ENCODE measurements around the gene RGS19.

The RGS19 gene

DNA sequence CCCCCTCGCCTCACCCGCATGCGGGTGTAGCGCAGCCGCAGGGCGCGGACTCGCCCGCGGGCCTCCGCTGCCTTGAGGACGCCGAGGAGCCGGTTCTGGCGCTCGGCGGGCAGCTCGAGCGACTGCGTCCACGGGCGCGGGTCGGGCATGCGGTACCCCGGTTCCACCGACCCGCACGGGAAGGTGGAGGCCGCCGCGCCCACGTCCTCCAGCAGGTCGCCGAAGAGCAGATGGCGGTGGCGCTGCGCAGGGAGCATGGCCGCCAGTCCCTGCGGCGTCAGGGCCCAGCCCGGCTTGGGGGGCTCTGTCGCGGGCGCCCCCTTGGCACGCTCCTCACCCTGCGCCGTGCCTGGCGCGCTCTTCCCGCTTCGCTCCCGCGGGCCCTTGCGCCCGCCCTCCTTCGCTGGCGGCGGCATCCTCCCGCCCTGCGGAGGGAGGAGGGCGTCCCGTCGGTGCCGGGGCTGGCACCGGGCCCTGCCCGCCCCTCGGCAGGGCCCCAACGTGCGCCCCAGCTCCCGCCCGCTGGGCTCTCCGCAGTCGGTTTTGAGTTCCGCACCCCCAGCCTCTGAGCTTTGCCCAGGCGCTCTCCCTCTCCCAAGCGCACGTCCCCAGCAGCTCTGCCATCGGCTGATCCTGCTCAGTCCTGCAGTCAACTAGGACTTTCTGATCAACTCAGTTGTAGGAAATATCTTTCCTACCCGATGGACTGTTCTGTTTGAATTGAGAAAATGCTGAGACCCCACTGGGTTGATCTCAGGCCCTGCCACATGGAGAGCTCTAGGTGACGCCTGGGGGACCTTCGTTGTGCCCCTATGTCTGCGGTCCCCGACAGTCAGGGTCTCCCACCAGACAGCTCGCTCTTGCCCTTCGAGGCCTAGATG, 4.7 kb upstream of the RGS19 start, which contains the start of gene LKAAEAR1:
Gene LKAAEAR1, minus strand, starts transcription at position 595 of the 881 bp plus-strand sequence. Its CDS starts 179 bp downstream, at position 416.
- Histone ChIP-seq H3K4me3 (ENCODE audit: low read length) (no peak within 1 kb of the TSS), H3K9me3 (ENCODE audit: control insufficient read depth, low read length) (no peaks in the 10 kb centered on the region), H3K27me3 (ENCODE audit: control insufficient read depth, insufficient read depth, low read length) (peaks cover 50% of the 10 kb centered on the region), H3K36me3 (ENCODE audit: control insufficient read depth, insufficient read depth, low read length) (no peaks in the 10 kb centered on the region), H3K4me1 (ENCODE audit: control insufficient read depth, insufficient read depth, low read length) (peaks cover 12% of the 10 kb centered on the region), H3K9ac (ENCODE audit: low read length) (no peak within 1 kb of the TSS)

GRCh38 chr20:64083378-64083803, 4.1 kb upstream of the RGS19 start:
- Histone ChIP-seq H3K4me3 (ENCODE audit: low read length) (no peak overlapping the region), H3K9ac (ENCODE audit: low read length) (no peak overlapping the region), H3K4me1 (ENCODE audit: control insufficient read depth, insufficient read depth, low read length) (peaks cover 18% of the 10 kb centered on the region), H3K36me3 (ENCODE audit: control insufficient read depth, insufficient read depth, low read length) (no peaks in the 10 kb centered on the region), H3K27me3 (ENCODE audit: control insufficient read depth, insufficient read depth, low read length) (peaks cover 57% of the 10 kb centered on the region), H3K9me3 (ENCODE audit: control insufficient read depth, low read length) (no peaks in the 10 kb centered on the region)

DNA sequence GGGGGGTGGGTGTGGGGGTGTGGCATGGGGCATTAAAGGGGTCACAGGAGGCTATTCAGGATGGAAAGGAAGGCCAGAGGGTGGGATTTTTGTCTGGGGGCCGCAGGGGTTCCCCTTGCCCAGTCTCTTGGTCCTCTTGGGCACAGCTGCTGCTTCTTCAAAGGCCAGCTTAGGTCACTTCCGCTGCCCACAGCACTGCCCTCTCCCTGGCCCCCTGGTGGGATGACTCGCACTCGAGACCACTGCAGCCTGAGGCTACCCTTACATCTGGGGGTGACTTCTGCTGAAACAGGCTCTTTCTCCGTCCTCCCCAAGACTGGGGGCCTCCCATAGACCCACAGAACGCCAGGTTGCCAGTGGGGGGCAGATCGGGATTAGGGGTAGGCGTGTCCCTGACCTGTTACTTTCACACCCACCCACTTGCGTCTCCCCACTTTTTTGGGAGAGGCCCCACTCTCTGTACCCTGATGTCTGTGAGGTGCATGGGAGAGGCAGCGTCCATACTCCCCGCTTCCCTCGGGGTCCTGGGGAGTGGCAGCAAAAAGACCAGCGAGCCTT, 3.6 kb upstream of the RGS19 start:
- H3K27me3 ChIP-seq (ENCODE audit: control insufficient read depth, insufficient read depth, low read length), result peaks cover 58% of the 10 kb centered on the region
- no peaks in the 10 kb centered on the region for H3K9me3 ChIP-seq (ENCODE audit: control insufficient read depth, low read length)
- no peaks in the 10 kb centered on the region for H3K36me3 ChIP-seq (ENCODE audit: control insufficient read depth, insufficient read depth, low read length)
- peaks cover 21% of the 10 kb centered on the region for H3K4me1 ChIP-seq (ENCODE audit: control insufficient read depth, insufficient read depth, low read length)
- H3K9ac ChIP-seq (ENCODE audit: low read length), result no peak overlapping the region
- H3K4me3 ChIP-seq (ENCODE audit: low read length), result no peak overlapping the region

DNA sequence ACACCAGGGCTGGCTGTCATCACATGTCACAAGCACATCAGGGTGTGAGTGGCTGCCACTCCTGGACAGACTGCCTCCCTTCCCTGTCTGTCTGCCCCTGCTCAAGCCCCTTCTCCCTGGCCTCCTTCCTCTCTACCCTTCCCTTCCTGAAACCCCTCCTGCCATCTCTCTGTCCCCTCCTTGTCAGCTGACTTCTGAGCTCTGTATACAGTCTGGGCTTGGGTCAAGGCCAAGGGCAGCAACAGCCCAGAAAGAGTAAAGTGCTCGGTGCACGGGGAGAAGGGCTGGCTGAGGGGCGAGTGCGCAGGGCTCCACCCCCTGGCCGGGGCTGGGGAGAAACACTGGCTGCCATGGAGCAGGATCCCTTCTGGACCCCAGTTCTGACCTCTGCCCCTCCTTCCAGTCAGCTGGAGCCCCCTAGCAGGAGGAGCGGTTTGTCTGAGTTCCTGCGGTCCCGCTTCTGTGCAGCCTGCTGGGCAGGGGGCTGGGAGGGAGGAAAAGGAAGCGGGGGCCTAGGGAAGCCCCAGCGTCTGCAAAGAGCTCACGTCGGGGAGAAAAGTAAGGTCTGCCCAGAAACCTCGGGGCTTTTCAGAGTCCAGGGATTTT, 2.9 kb upstream of the RGS19 start:
- no peaks in the 10 kb centered on the region for H3K36me3 ChIP-seq (ENCODE audit: control insufficient read depth, insufficient read depth, low read length)
- H3K27me3 ChIP-seq (ENCODE audit: control insufficient read depth, insufficient read depth, low read length), result peaks cover 58% of the 10 kb centered on the region
- H3K4me3 ChIP-seq (ENCODE audit: low read length), result no peak overlapping the region
- no peak overlapping the region for H3K9ac ChIP-seq (ENCODE audit: low read length)
- peaks cover 21% of the 10 kb centered on the region for H3K4me1 ChIP-seq (ENCODE audit: control insufficient read depth, insufficient read depth, low read length)
- H3K9me3 ChIP-seq (ENCODE audit: control insufficient read depth, low read length), result no peaks in the 10 kb centered on the region

- H3K4me1 ChIP-seq (ENCODE audit: control insufficient read depth, insufficient read depth, low read length), result peaks cover 21% of the 10 kb centered on the region
- no peaks in the 10 kb centered on the region for H3K36me3 ChIP-seq (ENCODE audit: control insufficient read depth, insufficient read depth, low read length)
- no peak overlapping the region for H3K4me3 ChIP-seq (ENCODE audit: low read length)
- no peaks in the 10 kb centered on the region for H3K9me3 ChIP-seq (ENCODE audit: control insufficient read depth, low read length)
- peaks cover 58% of the 10 kb centered on the region for H3K27me3 ChIP-seq (ENCODE audit: control insufficient read depth, insufficient read depth, low read length)
- no peak overlapping the region for H3K9ac ChIP-seq (ENCODE audit: low read length)
Observed at GRCh38 chr20:64081624-64081964, 2.3 kb upstream of the RGS19 start.

DNA sequence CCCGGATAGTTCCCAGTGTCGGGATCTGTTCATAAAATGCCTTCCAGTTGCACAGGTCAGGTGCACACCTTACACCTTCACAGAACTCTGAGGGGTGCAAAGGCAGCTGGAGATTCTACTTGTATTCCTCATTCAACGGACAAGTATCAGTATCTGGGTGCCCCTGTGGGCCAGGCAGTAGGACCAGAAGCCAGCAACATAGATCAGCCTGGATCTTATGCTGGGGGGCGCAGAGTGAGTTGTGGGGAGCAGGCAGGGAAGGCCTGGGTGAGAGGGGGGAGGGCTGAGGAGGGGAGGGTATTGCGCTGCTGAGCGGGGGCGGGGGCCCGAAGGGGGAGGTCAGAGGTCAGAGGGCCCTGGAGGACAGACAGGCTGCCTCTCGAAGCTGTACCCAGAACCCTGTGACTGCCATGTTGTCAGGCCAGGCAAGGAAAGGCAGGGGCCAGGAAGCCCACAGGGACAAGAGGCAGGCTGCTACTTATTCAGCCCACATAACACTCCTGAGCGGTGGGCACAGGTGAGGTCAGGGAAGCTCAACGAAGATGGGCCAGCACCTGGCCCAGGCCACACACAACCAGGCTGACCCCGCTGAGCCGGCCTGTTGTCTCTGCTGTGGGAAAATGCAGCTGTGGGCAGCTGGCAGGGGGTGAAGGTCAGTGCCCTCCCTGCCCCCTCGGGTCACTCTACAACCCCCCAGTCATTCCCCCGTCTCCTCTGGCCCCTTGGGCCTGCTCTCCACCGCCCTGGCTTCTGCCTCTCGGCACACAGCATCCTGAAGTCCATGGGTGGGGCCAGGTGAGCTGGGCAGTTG, 1.7 kb upstream of the RGS19 start:
- Histone ChIP-seq H3K9ac (ENCODE audit: low read length) (no peak overlapping the region), H3K4me1 (ENCODE audit: control insufficient read depth, insufficient read depth, low read length) (peaks cover 21% of the 10 kb centered on the region), H3K36me3 (ENCODE audit: control insufficient read depth, insufficient read depth, low read length) (no peaks in the 10 kb centered on the region), H3K9me3 (ENCODE audit: control insufficient read depth, low read length) (no peaks in the 10 kb centered on the region), H3K4me3 (ENCODE audit: low read length) (no peak overlapping the region), H3K27me3 (ENCODE audit: control insufficient read depth, insufficient read depth, low read length) (peaks cover 54% of the 10 kb centered on the region)

DNA sequence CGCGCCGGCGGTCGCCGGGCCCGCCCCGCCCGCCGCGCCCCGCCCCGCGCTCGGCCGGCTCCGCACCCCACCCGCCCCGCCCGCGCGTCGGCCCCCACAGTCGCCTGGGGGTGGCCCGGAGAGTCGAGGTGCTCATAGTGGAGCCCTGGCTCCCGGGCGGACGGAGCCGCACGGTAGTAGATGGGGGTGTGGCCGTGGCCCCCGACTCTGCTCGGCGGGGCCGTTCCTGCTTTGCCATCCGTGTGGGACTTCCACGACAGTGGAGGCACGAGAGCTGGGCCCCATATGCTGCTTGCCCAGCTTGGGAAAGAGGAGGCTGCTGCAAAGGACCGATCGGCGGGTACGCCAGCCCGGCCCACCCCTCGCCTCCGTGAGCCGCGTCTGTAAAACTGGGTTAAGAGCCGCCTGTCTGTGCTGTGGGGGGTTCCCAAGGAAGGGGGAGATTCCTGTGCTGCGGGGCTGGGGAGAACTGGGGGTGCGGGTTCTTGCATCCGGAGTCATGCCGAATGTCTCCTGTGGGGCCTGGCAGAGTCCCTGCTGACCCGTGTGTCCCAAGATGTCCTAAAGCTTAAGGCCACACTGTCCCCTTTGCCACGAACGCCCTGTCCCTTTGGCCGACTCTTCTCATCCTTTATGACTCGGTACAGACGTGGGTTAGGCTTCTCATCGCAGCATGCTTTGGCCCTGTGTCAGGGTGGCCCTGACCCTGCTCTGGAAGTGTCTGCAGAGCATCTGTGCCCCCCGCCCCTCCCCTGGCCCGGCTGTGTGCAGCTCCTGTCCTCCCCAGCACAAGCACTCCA, 895 bp upstream of the RGS19 start, which contains the start of gene OPRL1:
Gene OPRL1, plus strand, starts transcription at position 70 of the 800 bp plus-strand sequence. CDS start 12,639 bp downstream, outside the sequence.
- Histone ChIP-seq H3K9ac (ENCODE audit: low read length) (peak within 1 kb of the TSS; percentile 61), H3K4me3 (ENCODE audit: low read length) (peak within 1 kb of the TSS; percentile 31), H3K27me3 (ENCODE audit: control insufficient read depth, insufficient read depth, low read length) (peaks cover 47% of the 10 kb centered on the region), H3K36me3 (ENCODE audit: control insufficient read depth, insufficient read depth, low read length) (no peaks in the 10 kb centered on the region), H3K9me3 (ENCODE audit: control insufficient read depth, low read length) (no peaks in the 10 kb centered on the region), H3K4me1 (ENCODE audit: control insufficient read depth, insufficient read depth, low read length) (peaks cover 21% of the 10 kb centered on the region)

DNA sequence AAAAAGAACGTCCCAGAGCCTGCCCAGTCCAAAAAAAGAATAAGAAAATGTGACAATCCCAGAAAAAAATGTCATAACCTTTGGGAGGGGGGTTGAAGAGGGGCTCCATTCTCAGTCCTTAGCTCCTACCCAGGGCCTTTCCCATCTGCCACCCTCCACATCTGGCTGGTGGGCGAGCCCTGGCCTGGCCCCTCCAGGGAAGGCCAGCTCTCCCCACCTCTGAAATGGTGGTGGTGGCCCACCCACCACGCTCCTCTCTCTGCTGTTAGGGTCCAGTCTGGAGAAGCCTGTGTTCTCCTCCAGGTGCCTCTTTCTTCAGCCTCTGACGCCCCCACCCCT, 415 bp downstream of the RGS19 start:
- H3K9ac ChIP-seq (ENCODE audit: low read length), result peak overlapping the region; percentile 61
- peaks cover 14% of the 10 kb centered on the region for H3K4me1 ChIP-seq (ENCODE audit: control insufficient read depth, insufficient read depth, low read length)
- H3K27me3 ChIP-seq (ENCODE audit: control insufficient read depth, insufficient read depth, low read length), result peaks cover 34% of the 10 kb centered on the region

GRCh38 chr20:64077876-64078551, 1.3 kb downstream of the RGS19 start:
- H3K9me3 ChIP-seq (ENCODE audit: control insufficient read depth, low read length), result no peaks in the 10 kb centered on the region
- H3K4me3 ChIP-seq (ENCODE audit: low read length), result no peak overlapping the region
- H3K36me3 ChIP-seq (ENCODE audit: control insufficient read depth, insufficient read depth, low read length), result no peaks in the 10 kb centered on the region
- peaks cover 14% of the 10 kb centered on the region for H3K4me1 ChIP-seq (ENCODE audit: control insufficient read depth, insufficient read depth, low read length)
- H3K9ac ChIP-seq (ENCODE audit: low read length), result peak overlapping the region; percentile 61
- H3K27me3 ChIP-seq (ENCODE audit: control insufficient read depth, insufficient read depth, low read length), result peaks cover 28% of the 10 kb centered on the region

More for the DNA sequence above, 415 bp downstream of the RGS19 start:
- H3K4me3 ChIP-seq (ENCODE audit: low read length), result no peak overlapping the region
- no peaks in the 10 kb centered on the region for H3K36me3 ChIP-seq (ENCODE audit: control insufficient read depth, insufficient read depth, low read length)
- no peaks in the 10 kb centered on the region for H3K9me3 ChIP-seq (ENCODE audit: control insufficient read depth, low read length)

GRCh38 chr20:64077541-64077875, 1.8 kb downstream of the RGS19 start:
- peak overlapping the region; percentile 3 for H3K9ac ChIP-seq (ENCODE audit: low read length)
- H3K27me3 ChIP-seq (ENCODE audit: control insufficient read depth, insufficient read depth, low read length), result peaks cover 23% of the 10 kb centered on the region
- no peak overlapping the region for H3K4me3 ChIP-seq (ENCODE audit: low read length)
- H3K9me3 ChIP-seq (ENCODE audit: control insufficient read depth, low read length), result no peaks in the 10 kb centered on the region
- peaks cover 14% of the 10 kb centered on the region for H3K4me1 ChIP-seq (ENCODE audit: control insufficient read depth, insufficient read depth, low read length)
- H3K36me3 ChIP-seq (ENCODE audit: control insufficient read depth, insufficient read depth, low read length), result no peaks in the 10 kb centered on the region

DNA sequence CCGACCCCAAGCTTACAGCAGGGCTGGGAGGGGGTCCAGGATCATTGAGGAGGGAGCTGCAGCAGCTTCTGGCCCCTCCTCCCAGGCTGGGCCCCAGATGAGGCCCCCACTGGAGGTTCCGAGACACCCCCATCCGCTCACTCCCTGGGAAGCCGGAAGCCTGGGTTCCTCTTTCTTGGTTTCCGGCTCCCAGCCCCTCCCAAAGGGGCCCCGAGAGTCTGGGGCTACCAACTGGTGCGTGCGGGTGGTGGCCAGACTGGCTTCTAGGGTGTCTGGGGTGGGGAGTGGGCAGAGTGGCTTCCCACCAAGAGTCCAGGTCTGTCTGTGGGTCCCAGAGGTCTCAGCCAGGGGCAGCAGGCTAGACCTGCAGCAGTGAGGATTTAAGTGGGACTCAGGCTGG, 2.2 kb downstream of the RGS19 start:
- Histone ChIP-seq H3K9ac (ENCODE audit: low read length) (no peak overlapping the region), H3K4me1 (ENCODE audit: control insufficient read depth, insufficient read depth, low read length) (peaks cover 14% of the 10 kb centered on the region), H3K9me3 (ENCODE audit: control insufficient read depth, low read length) (no peaks in the 10 kb centered on the region), H3K4me3 (ENCODE audit: low read length) (no peak overlapping the region), H3K36me3 (ENCODE audit: control insufficient read depth, insufficient read depth, low read length) (no peaks in the 10 kb centered on the region), H3K27me3 (ENCODE audit: control insufficient read depth, insufficient read depth, low read length) (peaks cover 19% of the 10 kb centered on the region)

Data from mucosa of stomach (tissue), 1 donor.